Measurements from ENCODE around the gene AP3D1. TPM values are rescaled to one million over a fixed set of nuclear protein-coding genes. Genes with fewer than 3 reads are reported as not detected.
"Not testable (repeated sequence)": the region's sequence is repeated elsewhere in the genome, so short reads cannot be mapped to it uniquely, and the experiment has no call there.

The AP3D1 gene
- total and polyA plus RNA-seq, 8 donors, result 68.8 to 128 (median 81.9) TPM

GRCh38 chr19:2087621-2088100 lies 63.7 kb downstream of the AP3D1 start:
- Histone ChIP-seq H3K9me3 (no peaks in the 10 kb centered on the region), H3K36me3 (peaks cover 0 to 13% of the 10 kb centered on the region in 2 donors), H3K4me1 (peaks cover 22 to 96% of the 10 kb centered on the region in 2 donors), H3K27me3 (no peaks in the 10 kb centered on the region), H3K27ac (peak overlapping the region; percentile 29 to 96), H3K4me3 (no peak overlapping the region)
- intact Hi-C loops (cut with DNase I), result no loop called here
- TF ChIP-seq CTCF (IDR thresholded peaks at IDR 0.05), result no peak
- DNase-seq (peak in 1 of 4 donors; percentile 54), ATAC-seq (peak; percentile 8)

GRCh38 chr19:2086695-2087620 lies 64.4 kb downstream of the AP3D1 start:
- H3K9me3 ChIP-seq; DNase-seq; intact Hi-C loops (cut with DNase I); H3K27me3 ChIP-seq; ATAC-seq; H3K4me3 ChIP-seq: not testable (repeated sequence)
- Histone ChIP-seq H3K4me1 (peaks cover 22 to 96% of the 10 kb centered on the region in 2 donors), H3K36me3 (peaks cover 0 to 17% of the 10 kb centered on the region in 2 donors), H3K27ac (peak overlapping the region; percentile 29 to 96)

- DNase-seq (peak in 2 of 4 donors; percentile 90 to 94), ATAC-seq (peak; percentile 59)
- Histone ChIP-seq H3K27me3 (no peaks in the 10 kb centered on the region), H3K9me3 (no peaks in the 10 kb centered on the region), H3K36me3 (peaks cover 0 to 33% of the 10 kb centered on the region in 2 donors), H3K27ac (peak overlapping the region; percentile 82 to 96), H3K4me1 (peaks cover 12 to 96% of the 10 kb centered on the region in 2 donors), H3K4me3 (peak overlapping the region in 1 of 2 donors; percentile 54)
- intact Hi-C loops (cut with DNase I), result no loop called here
- no peak for TF ChIP-seq CTCF (IDR thresholded peaks at IDR 0.05)
Observed at GRCh38 chr19:2084993-2085720, 66.2 kb downstream of the AP3D1 start.

GRCh38 chr19:2083174-2083854 lies 68.1 kb downstream of the AP3D1 start:
- ATAC-seq (peak; percentile 4), DNase-seq (peak in 1 of 4 donors; percentile 83)
- no peak for TF ChIP-seq CTCF (IDR thresholded peaks at IDR 0.05)
- Histone ChIP-seq H3K4me1 (peaks cover 0 to 78% of the 10 kb centered on the region in 2 donors), H3K27ac (peak overlapping the region; percentile 82 to 96), H3K36me3 (peaks cover 0 to 52% of the 10 kb centered on the region in 2 donors), H3K9me3 (no peaks in the 10 kb centered on the region), H3K4me3 (peak overlapping the region; percentile 5 to 54), H3K27me3 (no peaks in the 10 kb centered on the region)
- intact Hi-C loops (cut with DNase I), result no loop called here

All from left lung (tissue), 10 donors.